H1 (cell line): Measurements from ENCODE around the gene ZNF484. TPM values are rescaled to one million over a fixed set of nuclear protein-coding genes. Genes with fewer than 3 reads are reported as not detected.
"Not testable (repeated sequence)": the region's sequence is repeated elsewhere in the genome, so short reads cannot be mapped to it uniquely, and the experiment has no call there.

ENCODE experiments used
- CTCF ChIA-PET: fragments of 300-600 bp; sonication (Branson Sonifier 250); formaldehyde crosslinking; loops from one replicate; lab custom pipeline; 2021; ENCODE audit not compliant: partially characterized antibody; lab: Charles Lee
- POLR2A ChIA-PET: fragments of 300-600 bp; sonication (Branson Sonifier 250); formaldehyde crosslinking; loops from one replicate; lab custom pipeline; 2021; ENCODE audit warnings: inconsistent platforms; ENCODE audit not compliant: partially characterized antibody; lab: Charles Lee
- DNase-seq, 2 experiments: peaks; one replicate each; pipeline versions ENCODE4 v3.0.0 to v3.0.0-alpha.2; 2010 to 2022; ENCODE audit warnings: low spot score in 2 of 2, low read depth in 1 of 2, mixed read lengths in 1 of 2
- FAIRE-seq: peaks from 2 replicates; lab custom pipeline; 2011; peaks lifted over from hg19 to GRCh38; lab: Jason Lieb, UNC
- H2AFZ ChIP-seq: 2 replicates; pipeline ENCODE4 v1.8.1; 2012; ENCODE audit warnings: low read length, inconsistent platforms
- H2AK5ac ChIP-seq: 2 replicates; pipeline ENCODE4 v1.6.1; 2013; ENCODE audit warnings: low read depth, low read length
- H2BK120ac ChIP-seq: replicated peaks from 2 replicates; pipeline ENCODE3; 2013; ENCODE audit warnings: low read depth, low read length, inconsistent platforms
- H2BK12ac ChIP-seq: 2 replicates; pipeline ENCODE4 v1.6.1; 2013; ENCODE audit warnings: low read depth, low read length
- H2BK15ac ChIP-seq: 2 replicates; pipeline ENCODE4 v1.6.1; 2013; ENCODE audit warnings: low read length
- H2BK20ac ChIP-seq: 2 replicates; pipeline ENCODE4 v1.6.1; 2013; ENCODE audit warnings: low read length
- H2BK5ac ChIP-seq: 2 replicates; pipeline ENCODE4 v1.6.1; 2013; ENCODE audit warnings: low read depth, low read length
- H3K14ac ChIP-seq: 2 replicates; pipeline ENCODE4 v1.6.1; 2013; ENCODE audit warnings: inconsistent platforms; ENCODE audit not compliant: insufficient read length
- H3K18ac ChIP-seq: 2 replicates; pipeline ENCODE4 v1.6.1; 2013; ENCODE audit warnings: low read length; ENCODE audit errors: extremely low read depth
- H3K23ac ChIP-seq: 2 replicates; pipeline ENCODE4 v1.6.1; 2013; ENCODE audit warnings: inconsistent platforms; ENCODE audit not compliant: insufficient read length
- H3K23me2 ChIP-seq: 2 replicates; pipeline ENCODE4 v1.6.1; 2013; ENCODE audit warnings: low read depth, low read length
- H3K27ac ChIP-seq: 2 replicates; pipeline ENCODE4 v1.6.1; 2011; ENCODE audit warnings: low read depth, low read length, inconsistent platforms
- H3K27me3 ChIP-seq, 4 experiments: replicated peaks in 1 of 4; 1 replicate in 1 of 4; 2 replicates in 3 of 4; pipeline versions ENCODE4 v1.6.1 to v1.8.1; 2011 to 2013; ENCODE audit warnings: low read length in 3 of 4, mild to moderate bottlenecking in 3 of 4, inconsistent platforms in 2 of 4, mixed read lengths in 2 of 4, moderate library complexity in 1 of 4; ENCODE audit not compliant: control insufficient read depth in 3 of 4, insufficient read depth in 3 of 4; ENCODE audit errors: extremely low read depth in 1 of 4
- H3K36me3 ChIP-seq, 4 experiments: 2 replicates each; pipeline versions ENCODE4 v1.6.1 to v1.8.1; 2011 to 2013; ENCODE audit warnings: mild to moderate bottlenecking in 4 of 4, low read length in 3 of 4, moderate library complexity in 2 of 4, control low read depth in 1 of 4, inconsistent platforms in 1 of 4; ENCODE audit not compliant: insufficient read depth in 4 of 4, control insufficient read depth in 2 of 4
- H3K4ac ChIP-seq: replicated peaks from 2 replicates; pipeline ENCODE3; 2013; ENCODE audit warnings: low read length, low read depth, mixed read lengths, inconsistent platforms; ENCODE audit not compliant: insufficient read length
- H3K4me1 ChIP-seq, 4 experiments: replicated peaks in 1 of 4; 1 replicate in 1 of 4; 2 replicates in 3 of 4; pipeline versions ENCODE4 v1.6.1 to v1.8.1; 2011 to 2013; ENCODE audit warnings: low read length in 3 of 4, inconsistent platforms in 2 of 4, mixed read lengths in 1 of 4; ENCODE audit not compliant: insufficient read depth in 4 of 4, control insufficient read depth in 3 of 4
- H3K4me2 ChIP-seq, 2 experiments: 2 replicates each; pipeline versions ENCODE4 v1.6.1 to v1.8.1; 2011 to 2013; ENCODE audit warnings: low read depth in 2 of 2, low read length in 2 of 2, control low read depth in 1 of 2, inconsistent platforms in 1 of 2, mild to moderate bottlenecking in 1 of 2; ENCODE audit not compliant: insufficient read depth in 1 of 2
- H3K4me3 ChIP-seq, 4 experiments: fragments of 200-600, 300-600 bp in 1 of 4; sonication (generic), shearing (Covaris generic), sonication (Bioruptor Twin) in 1 of 4; 2 replicates each; pipeline versions ENCODE4 v1.5.1 to v1.8.1; 2011 to 2016; ENCODE audit warnings: low read length in 4 of 4, low read depth in 3 of 4, control low read depth in 2 of 4, inconsistent platforms in 2 of 4, mild to moderate bottlenecking in 2 of 4, mixed read lengths in 1 of 4, moderate library complexity in 1 of 4; ENCODE audit not compliant: insufficient read depth in 2 of 4; ENCODE audit errors: extremely low read depth in 1 of 4
- H3K56ac ChIP-seq: replicated peaks from 2 replicates; pipeline ENCODE3; 2013; ENCODE audit warnings: low read depth, mild to moderate bottlenecking, mixed read lengths, low read length, inconsistent platforms; ENCODE audit not compliant: insufficient read length
- H3K79me1 ChIP-seq: 2 replicates; pipeline ENCODE4 v1.6.1; 2013; ENCODE audit warnings: low read depth, low read length, control low read depth
- H3K79me2 ChIP-seq, 2 experiments: 2 replicates each; pipeline versions ENCODE4 v1.6.1 to v1.8.1; 2012 to 2013; ENCODE audit warnings: low read length in 2 of 2, mild to moderate bottlenecking in 2 of 2, inconsistent platforms in 1 of 2; ENCODE audit not compliant: insufficient read depth in 2 of 2, control insufficient read depth in 1 of 2
- H3K9ac ChIP-seq, 4 experiments: replicated peaks in 1 of 4; 1 replicate in 1 of 4; 2 replicates in 3 of 4; pipeline versions ENCODE4 v1.6.1 to v1.8.1; 2011 to 2013; ENCODE audit warnings: low read depth in 3 of 4, low read length in 3 of 4, control low read depth in 2 of 4, mild to moderate bottlenecking in 2 of 4, moderate library complexity in 2 of 4, inconsistent platforms in 1 of 4; ENCODE audit errors: extremely low read depth in 1 of 4
- H3K9me3 ChIP-seq, 2 experiments: 2 replicates each; pipeline versions ENCODE4 v1.6.1 to v1.8.1; 2012 to 2013; ENCODE audit warnings: mild to moderate bottlenecking in 2 of 2, moderate library complexity in 2 of 2, control low read depth in 1 of 2, inconsistent platforms in 1 of 2, low read depth in 1 of 2, low read length in 1 of 2, mixed read lengths in 1 of 2; ENCODE audit not compliant: insufficient read depth in 2 of 2
- H4K20me1 ChIP-seq, 2 experiments: replicated peaks in 1 of 2; 2 replicates each; pipeline versions ENCODE3 to v1.8.1; 2011 to 2013; ENCODE audit warnings: inconsistent platforms in 2 of 2, low read length in 2 of 2, mild to moderate bottlenecking in 1 of 2; ENCODE audit not compliant: insufficient read depth in 2 of 2, control insufficient read depth in 1 of 2
- H4K5ac ChIP-seq: 2 replicates; pipeline ENCODE4 v1.6.1; 2013; ENCODE audit warnings: low read length, low read depth, mixed read lengths, inconsistent platforms; ENCODE audit not compliant: insufficient read length
- H4K8ac ChIP-seq: 2 replicates; pipeline ENCODE4 v1.8.0; 2013; ENCODE audit warnings: mild to moderate bottlenecking, moderate library complexity, low read length, inconsistent platforms; ENCODE audit not compliant: insufficient read depth; ENCODE audit errors: extremely low read depth
- H4K91ac ChIP-seq: replicated peaks from 2 replicates; pipeline ENCODE3; 2013; ENCODE audit warnings: low read length, mixed read lengths, inconsistent platforms; ENCODE audit not compliant: insufficient read length
- WGBS, 2 experiments: shearing (Covaris generic) in 1 of 2; methylation state at CpG; one replicate each; pipeline versions ENCODE4 v1.1.6 to v1.1.7; 2013 to 2015; ENCODE audit warnings: low lambda C conversion rate in 2 of 2, mixed read lengths in 2 of 2, inconsistent platforms in 1 of 2, low coverage in 1 of 2, missing lambda C conversion rate in 1 of 2; ENCODE audit not compliant: insufficient replicate concordance in 2 of 2, insufficient coverage in 1 of 2, insufficient read length in 1 of 2; ENCODE audit errors: extremely low coverage in 1 of 2, missing lambda C conversion rate in 1 of 2; 5-methylcytosine and 5-hydroxymethylcytosine counted together
- polyA plus RNA-seq, 7 experiments: library from polyadenylated mRNA; depleted of rRNA in 3 of 7; stranded (reverse) in 5 of 7; unstranded in 2 of 7; fragments of >200 nt in 5 of 7; fragments of 200-250 nt in 2 of 7; gene quantifications; 1 replicate in 5 of 7; 2 replicates in 1 of 7; 4 replicates in 1 of 7; pipeline versions ENCODE4 v1.2.1 to v1.2.3, GENCODE V29; 2011 to 2013; ENCODE audit warnings: missing spikeins in 2 of 7, mixed read lengths in 2 of 7
- total RNA-seq: library from RNA; stranded (reverse); fragmentation: NEBNext Ultra II Directional; extraction: Animal tissue kit (Norgen Biotek cat#: 25700); gene quantifications from 2 replicates; pipeline ENCODE4 v1.2.1, GENCODE V29; 2021

The ZNF484 gene
- total and polyA plus RNA-seq, 2 of the 8 experiments (the other 6 are each of a cell fraction or from before 2014, with no cell fraction given): 1.3 to 11.5 TPM

DNA sequence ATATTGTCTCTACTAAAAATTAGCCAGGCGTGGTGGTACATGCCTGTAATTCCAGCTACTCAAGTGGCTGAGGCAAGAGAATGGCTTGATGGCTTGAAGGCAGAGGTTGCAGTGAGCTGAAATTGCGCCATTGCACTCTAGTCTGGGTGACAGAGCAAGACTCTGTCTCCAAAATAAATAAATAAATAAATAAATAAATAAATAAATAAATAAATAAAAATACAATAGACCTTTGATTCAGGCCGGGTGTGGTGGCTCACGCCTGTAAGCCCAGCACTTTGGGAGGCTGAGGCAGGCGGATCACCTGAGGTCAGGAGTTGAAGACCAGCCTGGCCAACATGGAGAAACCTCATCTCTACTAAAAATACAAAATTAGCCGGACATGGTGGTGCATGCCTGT is 29.1 kb downstream of the ZNF484 start:
- H2BK12ac ChIP-seq, H3K23ac ChIP-seq, H3K4me3 ChIP-seq, H2BK20ac ChIP-seq, H4K20me1 ChIP-seq, H4K5ac ChIP-seq, CTCF ChIA-PET, POLR2A ChIA-PET, H2BK15ac ChIP-seq, FAIRE-seq, H3K18ac ChIP-seq, H3K79me2 ChIP-seq, H3K79me1 ChIP-seq, H3K27me3 ChIP-seq, H3K27ac ChIP-seq, H2BK120ac ChIP-seq, H4K8ac ChIP-seq, H3K9ac ChIP-seq, DNase-seq, H3K56ac ChIP-seq, H3K4me2 ChIP-seq, H3K23me2 ChIP-seq, H2AK5ac ChIP-seq, H2AFZ ChIP-seq, H3K4ac ChIP-seq, H3K14ac ChIP-seq, H3K4me1 ChIP-seq, H4K91ac ChIP-seq, H2BK5ac ChIP-seq: not testable (repeated sequence)
- 87% methylated on average over 6 of the region's 6 CpGs; no CpG with 5 or more reads in 1 of the 2 experiments for WGBS, 2 experiments
- H3K36me3 ChIP-seq: peaks cover 17 to 69% (median 39%) of the 10 kb centered on the region in 4 experiments
- peaks cover 34 to 42% of the 10 kb centered on the region in 2 experiments for H3K9me3 ChIP-seq
